HG03103 (cell line): ENCODE data around the gene NR6A1.

ENCODE experiments used
- ATAC-seq: cut with Tn5 transposase; IDR thresholded peaks from one replicate; pipeline ENCODE4 v1.9.1; 2021; ENCODE audit warnings: low read depth; ENCODE audit not compliant: unreplicated experiment

Gene NR6A1

GRCh38 chr9:124510650-124511425, 260.3 kb downstream of the NR6A1 start:
- ATAC-seq = no peak

DNA sequence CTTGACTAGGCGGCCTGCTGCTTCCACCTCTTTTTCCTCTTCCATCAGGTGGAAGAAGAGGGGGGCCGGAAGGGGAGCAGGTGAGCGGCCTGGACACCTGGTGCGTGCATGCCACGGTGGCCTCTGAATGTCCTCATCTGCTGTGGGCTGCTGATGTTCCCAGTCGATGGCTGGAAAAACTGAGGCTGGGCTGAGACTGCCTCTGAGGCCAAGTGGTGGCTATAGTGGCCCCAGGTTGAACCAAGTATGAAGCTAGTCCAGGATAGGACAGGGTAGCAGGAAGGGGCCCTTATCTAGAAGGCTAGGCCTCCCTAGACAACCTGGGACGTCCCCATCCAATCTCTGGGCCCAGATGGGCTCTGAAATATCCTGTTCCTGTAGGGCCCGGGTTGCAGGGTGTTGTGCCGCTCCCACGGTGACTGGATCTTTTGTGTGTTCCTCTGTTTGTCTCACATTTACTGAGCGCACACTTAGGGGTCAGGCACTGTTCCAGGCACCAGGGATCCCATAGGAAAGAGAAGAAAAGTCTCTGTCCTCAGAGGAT, 263.2 kb downstream of the NR6A1 start:
- no peak for ATAC-seq

GRCh38 chr9:124506931-124507879, 263.9 kb downstream of the NR6A1 start, which contains the start of gene NR5A1:
Gene NR5A1, minus strand, starts transcription at chr9:124507399. Its CDS starts 4,004 bp downstream, at chr9:124503395.
- ATAC-seq = no peak

- ATAC-seq = no peak
Measured at GRCh38 chr9:124506433-124506832, 264.7 kb downstream of the NR6A1 start.

GRCh38 chr9:124505901-124506346, 265.2 kb downstream of the NR6A1 start:
- ATAC-seq = no peak

GRCh38 chr9:124505006-124505900, 265.9 kb downstream of the NR6A1 start:
- no peak for ATAC-seq

DNA sequence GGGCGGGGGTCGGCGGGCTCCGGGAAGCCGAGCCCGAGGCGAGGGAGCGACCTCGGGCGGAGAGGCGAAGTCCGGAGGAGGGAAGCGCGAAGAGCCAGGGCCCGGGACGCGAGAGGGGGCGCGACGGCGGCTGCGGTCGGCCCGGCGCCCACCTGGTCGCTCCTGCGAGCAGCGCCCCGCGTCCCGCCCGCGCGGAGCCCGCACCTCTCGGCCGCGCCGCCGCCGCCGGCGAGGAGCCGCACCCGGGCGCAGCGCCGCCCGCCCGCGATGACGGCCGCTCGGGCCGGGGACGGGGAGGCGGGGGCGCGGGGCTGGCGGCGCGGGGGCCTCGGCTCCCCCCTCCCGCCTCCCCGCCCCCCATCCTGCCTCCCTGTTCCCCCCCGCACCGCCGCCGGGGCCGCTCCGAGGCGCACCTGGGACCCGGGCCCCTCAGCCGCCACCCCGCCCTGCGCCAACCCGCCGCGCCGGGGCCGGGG, 266.5 kb downstream of the NR6A1 start:
- ATAC-seq = no peak

- no peak for ATAC-seq
Measured at GRCh38 chr9:124503713-124504529, 267.2 kb downstream of the NR6A1 start.

GRCh38 chr9:124502711-124503702, 268.1 kb downstream of the NR6A1 start:
- ATAC-seq = no peak

DNA sequence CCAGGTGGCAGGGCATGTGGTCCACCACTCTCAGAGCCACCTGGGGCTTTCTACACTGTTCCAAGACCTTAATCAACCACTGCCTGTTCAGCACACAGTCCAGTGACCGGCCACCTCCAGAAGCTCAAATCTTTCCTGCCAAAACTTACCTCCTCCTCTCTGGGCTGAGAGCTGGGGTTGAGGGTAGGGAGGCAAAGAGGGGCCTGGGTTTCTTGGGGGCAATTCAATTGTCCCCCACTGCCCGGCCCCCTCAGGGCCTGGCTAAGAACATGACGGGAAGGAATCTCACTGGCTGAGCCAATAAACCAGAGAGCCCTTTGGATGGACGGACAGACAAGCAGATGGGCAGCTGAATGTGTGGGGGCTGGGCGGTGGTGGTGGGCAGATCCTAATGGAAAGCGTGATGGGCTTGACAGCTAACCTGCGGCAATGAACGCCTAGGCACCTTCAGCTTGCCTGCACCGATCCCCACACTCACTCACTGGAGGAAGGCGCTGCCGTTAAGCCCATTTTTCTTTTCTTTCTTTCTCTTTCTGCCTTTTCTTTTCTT, 269.3 kb downstream of the NR6A1 start:
- no peak for ATAC-seq

DNA sequence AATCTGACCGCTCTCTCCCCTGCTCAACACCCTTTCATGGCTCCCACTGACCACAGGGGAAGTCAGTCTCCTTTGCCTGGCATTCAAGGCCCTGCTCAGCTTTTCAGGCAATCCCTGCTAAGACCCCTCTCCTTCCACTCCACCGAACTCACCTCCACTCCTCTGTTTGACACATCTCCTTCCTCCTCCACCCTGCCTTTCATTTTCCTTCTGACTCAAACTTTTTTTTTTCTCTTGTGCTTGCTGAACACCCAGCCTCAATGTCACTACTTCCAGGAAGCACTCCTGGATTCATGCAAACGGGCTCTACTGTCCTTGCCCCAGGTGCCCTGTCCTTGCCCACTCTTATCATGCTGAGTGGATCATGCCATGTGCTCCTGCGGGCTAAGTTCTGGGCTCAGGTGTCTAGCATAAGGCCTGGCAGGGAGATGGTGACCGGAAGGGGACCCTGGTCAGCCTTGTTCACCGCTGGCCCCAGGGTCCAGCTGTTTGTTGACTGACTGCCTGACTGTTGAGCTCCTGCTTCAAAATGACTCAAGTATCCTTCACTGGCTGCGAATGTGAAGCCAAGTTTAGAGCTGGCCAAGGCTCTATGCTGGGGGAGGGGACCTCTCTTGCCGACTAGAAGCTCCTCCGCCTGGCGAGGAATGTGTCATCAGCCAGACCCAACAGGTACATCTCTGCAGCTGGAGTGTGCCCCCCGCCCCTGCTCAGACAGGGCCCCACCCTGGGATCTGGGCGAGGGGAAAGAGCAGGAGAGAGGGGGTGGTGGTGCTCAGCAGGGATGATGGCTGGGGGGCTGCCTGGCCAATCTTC, 270.1 kb downstream of the NR6A1 start:
- ATAC-seq = no peak

GRCh38 chr9:124500028-124500795, 270.9 kb downstream of the NR6A1 start:
- no peak for ATAC-seq

- ATAC-seq = no peak
Measured at GRCh38 chr9:124499216-124499615, 271.9 kb downstream of the NR6A1 start.

DNA sequence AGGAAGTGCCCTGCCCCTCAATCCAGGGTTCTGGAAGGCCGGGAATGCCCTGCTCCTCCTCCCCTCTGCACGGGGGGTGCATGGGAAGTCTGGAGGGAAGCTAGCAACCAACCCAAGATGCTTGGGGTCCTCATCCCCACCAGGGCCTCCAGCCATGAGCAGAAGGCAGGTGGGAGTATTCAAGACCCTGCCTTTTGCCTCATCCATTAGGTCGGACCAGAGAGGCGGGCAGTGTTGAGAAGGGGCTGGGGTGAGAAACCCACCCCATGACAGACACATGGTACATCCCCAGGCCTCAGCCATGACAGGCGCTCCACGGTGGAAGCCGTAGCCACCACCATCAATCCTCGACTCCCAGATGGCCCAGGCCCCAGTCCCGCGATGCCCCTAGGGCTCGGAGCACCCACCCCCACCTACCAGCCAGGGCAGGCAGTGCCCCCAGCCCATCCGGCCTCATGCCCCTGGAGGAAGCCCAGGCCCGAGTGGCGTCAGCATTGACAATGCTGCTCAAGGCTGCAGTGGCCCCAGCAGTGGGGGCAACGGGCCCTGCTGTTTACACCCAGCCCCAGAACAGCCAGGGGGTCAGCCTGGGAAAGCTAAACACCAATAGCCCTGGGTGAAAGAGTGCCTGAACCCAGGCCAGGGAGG, 272.5 kb downstream of the NR6A1 start:
- no peak for ATAC-seq

GRCh38 chr9:124498040-124498439, 273.1 kb downstream of the NR6A1 start:
- no peak for ATAC-seq

DNA sequence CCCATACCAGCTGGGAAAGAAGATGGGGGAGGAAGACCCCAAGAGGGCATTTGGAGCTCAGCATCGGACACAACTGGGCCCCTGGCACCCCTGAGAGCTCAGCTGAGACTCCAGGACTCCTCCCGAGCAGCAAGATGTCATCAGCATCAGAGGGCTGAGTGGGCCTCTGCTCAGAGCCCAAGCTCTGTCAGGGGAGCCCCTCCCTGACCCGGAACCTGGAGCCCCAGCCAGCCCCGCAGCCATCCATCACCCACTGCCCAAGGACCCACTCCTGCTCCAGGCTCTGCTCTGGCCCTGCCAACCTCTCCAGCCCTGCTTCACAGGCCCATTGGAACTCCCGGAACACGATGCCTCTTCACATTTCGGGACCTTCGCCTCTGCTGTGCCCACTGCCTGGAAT, 273.7 kb downstream of the NR6A1 start:
- ATAC-seq = no peak
